NCI-H2171 (cell line): ENCODE data around the gene PNLIPRP2.

Source experiments
- DNase-seq: peaks from one replicate; lab custom pipeline; 2025; lab: John Stamatoyannopoulos, UW

PNLIPRP2 gene

DNA sequence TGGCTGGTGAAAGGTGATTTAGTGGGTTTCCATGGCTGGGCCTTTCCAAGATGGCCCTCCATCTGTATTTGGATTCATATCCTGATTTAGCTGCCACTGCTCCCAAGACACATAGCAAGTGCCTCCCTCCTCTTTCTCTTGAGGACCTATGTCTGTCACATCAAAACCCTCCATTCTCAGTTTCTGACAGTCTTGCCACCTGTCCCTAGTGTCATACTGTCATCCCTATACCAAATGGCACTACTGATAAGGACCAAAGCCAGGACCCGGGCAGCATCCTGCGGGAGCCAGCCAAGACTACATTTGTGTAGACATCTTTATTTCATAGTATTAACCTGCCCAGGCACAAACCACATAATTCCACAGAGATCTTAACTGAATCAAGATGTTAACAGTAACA, 34.8 kb downstream of the PNLIPRP2 start:
- no peak for DNase-seq

DNA sequence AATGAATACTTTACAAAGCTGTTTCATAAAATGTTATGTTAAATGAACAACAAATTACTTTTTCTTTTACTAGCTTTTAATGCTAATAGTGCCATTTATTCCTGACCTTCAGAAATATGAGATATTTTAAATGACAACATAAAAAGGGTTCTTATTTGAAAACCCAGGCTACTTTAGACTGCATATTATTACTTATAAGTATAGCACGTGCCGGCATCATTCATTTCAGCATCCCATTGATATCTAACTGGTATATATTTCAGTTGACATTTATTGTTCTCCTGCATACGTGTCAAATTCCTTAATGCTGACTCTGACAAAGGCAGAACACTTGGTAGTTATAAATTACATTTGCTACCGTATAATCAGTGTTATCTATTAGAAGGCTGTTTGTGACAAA, 35.3 kb downstream of the PNLIPRP2 start:
- DNase-seq, result no peak

DNA sequence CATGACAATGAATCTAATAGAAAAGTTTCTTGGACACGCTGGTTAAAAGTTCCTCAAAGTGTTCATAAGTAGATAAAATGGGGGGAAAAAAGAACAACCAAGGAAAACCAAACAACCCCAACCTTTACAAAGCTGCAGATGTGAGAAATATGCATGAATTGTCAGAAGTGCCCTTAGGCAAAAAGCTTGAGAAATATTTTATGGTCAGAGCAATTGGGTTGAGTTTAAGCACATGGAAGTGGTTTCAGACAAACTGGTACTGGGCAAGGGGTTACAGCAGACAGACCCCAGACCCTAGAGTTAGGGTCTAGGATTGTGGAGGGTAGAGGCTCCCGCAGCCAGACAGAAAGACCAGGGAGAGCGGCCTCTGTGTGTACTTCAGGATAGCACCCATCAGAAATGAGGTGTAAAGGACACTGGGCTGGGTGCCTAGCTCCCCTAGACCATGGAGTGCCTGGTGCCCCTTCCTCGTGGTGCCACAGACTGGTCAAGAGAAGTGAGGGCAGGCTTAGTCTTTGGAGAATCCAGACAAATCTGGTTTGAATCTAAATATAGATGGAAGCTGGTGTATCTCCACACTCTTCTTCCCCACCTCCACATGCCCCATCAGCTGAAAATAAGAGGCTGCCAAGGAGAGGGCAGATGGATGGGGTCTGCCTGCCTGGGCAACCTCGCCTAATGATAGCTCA, 37.3 kb downstream of the PNLIPRP2 start:
- DNase-seq, result no peak

DNA sequence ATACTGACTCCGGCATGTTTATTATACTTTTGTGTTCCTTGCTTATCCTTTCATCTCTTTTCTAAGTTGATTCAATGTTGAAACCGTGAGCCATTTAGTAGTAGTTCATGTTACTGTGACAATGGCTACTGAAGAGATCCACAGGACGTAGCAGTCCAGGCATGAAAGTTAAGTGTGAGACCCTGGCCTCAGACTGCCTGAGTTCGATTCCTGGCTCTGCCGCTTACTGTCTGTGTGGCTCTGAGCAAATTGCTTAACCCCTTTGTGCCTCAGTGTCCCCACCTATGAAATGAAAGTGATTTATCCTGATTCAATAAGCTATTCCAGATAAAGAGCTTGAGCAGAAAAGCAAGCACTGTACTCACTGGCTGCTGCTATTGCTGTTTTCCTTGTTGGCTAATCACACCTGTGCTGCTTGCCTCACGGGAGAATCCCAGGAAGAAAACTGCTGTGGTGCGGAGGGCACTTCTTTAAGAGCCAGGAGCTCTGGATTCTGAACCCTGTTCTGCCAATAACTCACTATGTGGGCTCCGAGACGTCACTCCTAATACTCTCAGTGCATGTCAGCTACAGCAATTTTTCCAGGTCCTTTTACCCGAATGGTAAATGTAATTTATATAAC, 38.4 kb downstream of the PNLIPRP2 start:
- DNase-seq, result no peak

DNA sequence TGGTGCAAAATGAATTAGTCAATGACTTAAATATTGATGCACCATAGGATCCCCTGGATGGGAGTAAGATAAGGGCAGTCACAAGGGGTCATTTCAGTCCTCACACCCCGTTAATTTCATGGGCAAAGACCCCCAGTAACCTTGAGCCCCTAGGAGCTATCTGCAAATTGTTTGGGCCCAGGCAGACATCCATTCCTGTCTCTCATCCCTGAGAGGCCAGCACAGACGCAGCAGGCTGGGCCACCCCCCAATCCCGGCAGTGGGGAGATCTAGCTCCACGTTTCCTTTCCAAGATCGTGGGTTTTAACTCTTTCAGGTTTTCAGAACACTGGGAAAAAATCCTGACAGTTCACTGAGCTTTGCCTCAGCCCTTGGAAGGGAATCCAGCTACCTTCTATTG, 40.1 kb downstream of the PNLIPRP2 start:
- no peak for DNase-seq

DNA sequence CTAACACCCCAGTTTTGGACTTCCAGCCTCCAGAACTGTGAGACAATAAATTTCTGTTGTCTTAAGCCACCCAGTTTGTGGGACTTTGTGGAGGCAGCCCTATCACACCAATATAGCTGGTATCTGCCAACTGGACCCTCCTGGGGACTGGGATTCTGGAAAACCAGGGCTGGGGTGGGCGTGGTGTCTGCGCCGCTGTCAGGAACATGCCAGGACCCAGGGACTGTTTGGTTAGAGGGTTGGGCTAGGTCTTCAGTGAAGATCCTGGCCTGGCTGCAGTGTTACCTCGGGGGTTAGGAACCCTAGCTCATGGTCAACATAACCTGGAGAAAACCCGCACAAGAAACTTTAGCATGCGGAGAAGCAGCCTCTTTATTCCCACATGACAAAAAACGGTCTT, 42.6 kb downstream of the PNLIPRP2 start:
- DNase-seq, result no peak

DNA sequence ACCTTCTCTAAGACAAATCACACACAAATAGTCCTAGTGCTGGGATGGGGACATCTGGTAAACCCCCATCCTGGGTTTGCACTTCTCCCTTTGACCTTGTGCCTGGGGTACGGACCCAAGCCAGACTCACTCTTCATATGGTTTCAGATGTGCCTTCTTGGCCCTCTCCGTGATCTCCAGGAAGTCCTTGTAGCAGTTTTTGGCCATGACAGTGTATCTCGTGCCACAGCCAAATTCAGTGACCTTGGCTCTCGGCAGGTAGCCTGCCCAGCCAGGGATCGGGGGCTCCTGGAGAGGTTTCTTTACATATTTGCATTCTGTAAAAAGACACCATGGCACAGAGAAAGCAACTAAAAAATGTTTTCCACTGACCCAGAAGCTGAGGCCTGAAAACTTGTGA, 43.9 kb downstream of the PNLIPRP2 start:
- DNase-seq, result no peak

DNA sequence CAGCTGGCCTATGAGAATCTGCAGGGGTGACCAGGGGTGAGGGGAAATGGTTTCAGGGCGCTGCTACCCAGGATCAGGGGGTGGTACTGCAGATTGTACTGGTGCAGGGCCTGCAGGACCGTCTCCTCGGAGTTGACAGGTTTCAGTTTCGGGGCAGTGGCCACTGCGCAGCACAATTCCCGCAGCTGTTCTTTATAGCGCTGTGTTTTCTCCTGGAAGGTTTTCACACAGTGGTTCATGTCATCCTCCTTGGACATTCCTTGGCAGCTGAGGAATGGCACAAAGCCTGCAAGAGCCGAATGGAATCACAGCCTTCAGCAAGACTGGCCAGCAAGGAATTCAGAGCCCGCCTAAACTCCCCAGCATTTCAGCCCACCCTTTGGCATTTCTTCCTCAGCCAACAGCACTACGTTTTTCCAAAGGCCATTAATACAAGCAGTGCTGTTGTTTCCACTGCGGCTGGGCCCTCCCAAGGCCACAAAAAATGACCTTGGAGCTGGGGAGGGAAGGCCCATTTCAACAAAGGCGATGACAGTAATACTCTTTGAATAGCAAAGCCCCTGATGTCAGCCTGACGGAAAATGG, 44.9 kb downstream of the PNLIPRP2 start:
- DNase-seq, result no peak

DNA sequence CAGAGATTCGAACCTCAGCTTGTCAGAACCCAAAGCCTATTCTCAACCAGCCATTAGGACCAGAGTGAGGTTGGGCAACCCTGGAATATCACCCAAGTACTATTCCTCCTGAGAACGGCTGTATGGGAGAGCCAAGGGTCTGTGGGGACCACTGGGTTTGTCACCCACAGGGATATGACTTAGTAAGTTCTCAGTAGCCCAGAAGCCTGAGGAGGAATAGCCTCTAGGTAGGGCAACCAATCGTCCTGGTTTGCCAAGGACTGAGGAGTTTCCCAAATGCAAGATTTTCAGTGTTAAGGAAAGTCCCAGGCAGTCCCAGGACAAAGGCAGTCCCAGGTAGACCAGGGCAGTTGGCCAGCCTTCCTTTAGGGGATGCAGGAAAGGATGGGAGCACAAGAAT, 46.7 kb downstream of the PNLIPRP2 start:
- no peak for DNase-seq

DNA sequence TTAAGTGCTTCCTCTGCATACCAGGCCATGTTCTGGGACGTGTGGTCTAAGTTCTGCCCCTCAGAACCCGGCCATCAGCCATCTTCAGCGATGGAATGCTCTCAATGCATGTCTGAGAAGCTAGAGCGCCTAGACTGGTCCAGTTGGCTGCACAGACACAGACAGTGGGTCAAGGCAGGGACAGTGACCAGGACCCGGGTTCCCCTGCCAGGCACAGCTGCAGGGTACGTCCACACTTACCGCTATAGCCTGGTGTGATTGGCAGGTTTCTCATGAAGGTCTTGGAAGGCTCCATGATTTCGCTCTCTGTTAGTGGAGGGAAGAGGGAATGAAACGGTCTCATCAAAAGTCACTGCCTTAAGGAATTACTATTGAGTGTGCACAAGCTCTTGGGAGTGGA, 47.3 kb downstream of the PNLIPRP2 start:
- no peak for DNase-seq

DNA sequence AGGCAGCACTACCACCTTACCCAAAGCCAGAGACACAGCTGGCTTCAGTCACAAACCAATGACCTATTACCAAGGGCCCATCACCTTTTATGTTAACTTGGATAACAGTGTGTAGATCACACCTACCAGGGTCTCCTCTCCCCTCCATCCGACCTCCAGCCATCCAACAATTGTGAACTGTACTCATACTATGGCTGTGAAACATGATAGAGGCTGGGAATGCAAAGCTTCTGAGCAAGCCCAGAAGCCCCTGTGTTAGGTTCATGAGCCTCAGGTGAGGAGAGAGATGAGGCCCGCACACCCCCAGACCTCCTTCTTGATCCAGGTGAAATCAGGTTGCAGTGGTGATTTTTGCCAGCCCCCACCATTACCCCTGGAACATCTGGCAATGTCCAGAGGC, 47.7 kb downstream of the PNLIPRP2 start:
- no peak for DNase-seq

DNA sequence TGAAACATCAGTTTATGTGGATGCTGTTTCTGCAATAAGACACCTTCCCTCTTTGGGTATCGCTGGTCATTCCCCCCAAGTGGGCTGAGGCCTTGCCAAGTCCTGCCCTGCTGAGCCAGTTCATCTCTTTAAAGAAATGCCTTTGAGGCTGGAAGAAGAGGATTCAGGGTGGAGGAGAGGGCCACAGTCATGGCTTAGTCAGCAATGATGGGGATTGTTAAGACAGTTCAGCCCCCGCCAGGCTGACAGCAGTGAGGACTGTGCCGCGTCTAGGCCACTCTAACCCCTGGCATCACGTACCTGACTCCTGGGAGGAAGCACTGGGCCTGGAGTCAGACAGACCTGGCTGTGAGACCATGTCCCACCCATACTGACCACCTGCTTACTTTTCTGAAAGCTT, 48.3 kb downstream of the PNLIPRP2 start:
- no peak for DNase-seq

DNA sequence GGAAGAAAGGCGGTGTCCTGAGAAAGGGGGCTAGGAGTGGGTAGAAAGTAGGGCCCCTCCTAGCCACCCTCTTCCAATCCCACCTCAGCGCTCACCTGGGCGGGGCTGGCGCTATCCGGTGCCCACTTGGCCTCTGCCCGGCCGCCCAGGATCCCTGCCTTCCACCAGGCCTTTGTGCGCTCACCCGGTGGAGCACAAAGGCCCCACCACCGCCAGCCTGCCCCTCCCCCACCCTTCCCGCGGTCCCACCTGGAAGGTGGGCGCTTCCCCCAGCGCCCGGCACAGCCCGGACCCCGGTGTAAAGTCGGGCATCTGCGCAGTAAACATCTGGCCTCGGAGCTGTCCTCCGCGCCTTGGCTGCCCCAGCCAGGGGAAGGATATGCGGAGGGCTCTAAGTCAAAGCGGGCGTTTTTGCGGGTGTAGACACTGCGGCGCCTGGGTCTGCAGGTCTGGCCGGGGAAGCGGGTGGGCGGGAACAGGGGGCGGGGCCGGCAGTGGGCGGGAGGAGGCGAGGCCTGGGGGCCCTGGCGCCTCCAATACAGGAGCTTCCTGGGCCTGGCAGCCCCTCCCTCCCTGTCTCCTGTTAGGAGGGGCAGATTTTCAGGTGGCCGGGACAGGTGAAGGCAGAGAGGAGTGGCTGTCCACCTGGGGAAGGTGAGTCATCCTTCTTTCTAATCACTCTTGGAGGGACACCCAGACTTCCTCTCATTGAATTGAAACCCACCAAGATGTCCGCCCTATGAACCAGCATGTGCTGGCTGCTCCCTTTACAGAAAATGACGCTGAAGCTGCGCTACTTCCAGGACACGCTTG, 49.3 kb downstream of the PNLIPRP2 start:
- DNase-seq, result peak; percentile 12

DNA sequence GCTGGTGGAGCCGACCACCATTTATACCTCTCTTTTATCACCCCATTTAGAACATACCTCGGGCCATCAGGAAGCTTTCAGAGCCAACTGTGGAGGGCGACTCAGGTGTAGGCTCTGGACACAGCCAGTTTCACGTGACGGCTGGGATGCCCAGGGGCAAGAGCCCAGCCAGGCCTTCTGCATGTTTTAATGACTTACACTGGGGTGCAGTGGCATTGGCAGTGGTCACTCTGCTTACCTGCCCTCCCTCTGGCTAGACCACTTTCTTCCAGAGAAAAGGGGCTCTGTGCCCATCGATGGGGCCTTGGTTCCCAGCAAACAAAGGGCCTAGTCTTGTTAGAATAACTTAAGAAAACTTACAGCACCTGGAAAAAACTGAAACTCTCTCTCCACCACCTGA, 50.0 kb downstream of the PNLIPRP2 start:
- no peak for DNase-seq

DNA sequence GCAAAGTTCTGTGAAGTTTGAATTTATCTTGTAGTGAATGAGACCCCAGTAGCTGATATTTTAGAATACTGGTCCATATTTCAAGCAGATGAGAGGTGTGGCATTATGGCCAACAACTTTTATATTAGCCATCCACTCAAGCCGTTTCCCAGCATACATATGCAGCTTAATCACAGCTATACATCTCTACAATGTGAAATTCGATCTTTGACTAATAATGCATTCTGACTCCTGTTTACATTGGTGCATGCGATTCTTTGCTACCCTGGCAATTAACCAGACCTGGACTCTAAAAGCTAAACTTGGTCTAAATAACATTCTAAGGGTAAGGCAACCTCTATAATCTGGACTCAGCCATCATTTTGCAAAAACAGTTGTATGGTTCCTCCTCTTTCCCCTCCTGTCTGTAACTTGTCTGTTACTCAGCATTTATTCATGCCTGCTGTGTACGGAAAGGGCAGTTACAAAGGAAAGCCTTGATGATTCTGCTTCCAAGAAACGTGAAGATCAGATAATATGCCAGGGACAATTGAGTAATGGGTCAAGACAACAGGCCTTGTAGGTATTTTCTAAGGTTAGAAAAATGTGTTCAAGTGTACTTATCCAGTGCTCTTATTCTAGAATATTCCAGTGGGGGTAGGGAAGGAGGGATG, 50.6 kb downstream of the PNLIPRP2 start:
- no peak for DNase-seq

DNA sequence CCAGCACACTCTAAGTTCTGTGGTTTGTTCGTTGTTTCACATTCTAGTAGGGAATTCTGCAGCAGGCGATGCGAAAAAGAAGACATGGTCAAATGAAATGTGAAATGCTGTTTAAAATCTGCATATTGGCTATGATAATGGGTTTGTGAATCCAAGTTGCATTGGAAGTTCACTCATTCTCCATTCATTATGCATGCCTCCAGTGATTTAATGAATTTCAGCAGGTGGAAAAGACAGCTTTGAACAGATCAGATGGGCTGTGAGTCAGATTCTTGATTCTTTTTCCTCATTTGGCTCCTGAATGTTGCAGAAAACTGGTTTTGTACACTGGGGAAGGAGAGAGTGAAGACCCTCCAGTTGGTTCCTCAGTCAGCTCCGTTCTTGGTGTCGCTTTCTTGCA, 52.1 kb downstream of the PNLIPRP2 start:
- no peak for DNase-seq

DNA sequence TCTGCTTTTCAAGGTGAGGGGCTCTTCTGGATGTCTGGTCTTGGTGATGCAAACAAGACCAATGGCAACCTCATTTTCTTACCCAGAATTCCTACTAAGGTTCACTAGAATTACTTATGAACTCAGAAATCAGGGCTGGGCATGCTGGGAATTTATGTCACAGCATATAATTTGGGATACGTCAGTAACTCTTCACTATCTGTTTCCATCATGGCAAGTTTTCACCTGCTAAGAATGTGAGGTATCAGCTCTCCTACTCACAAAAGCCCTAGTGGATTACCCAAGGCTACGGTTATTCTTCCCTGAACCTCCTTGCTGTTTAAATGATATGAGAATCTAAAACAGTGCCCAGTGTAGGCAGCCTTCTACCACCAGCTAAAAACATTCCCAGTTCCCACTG, 53.1 kb downstream of the PNLIPRP2 start:
- no peak for DNase-seq

DNA sequence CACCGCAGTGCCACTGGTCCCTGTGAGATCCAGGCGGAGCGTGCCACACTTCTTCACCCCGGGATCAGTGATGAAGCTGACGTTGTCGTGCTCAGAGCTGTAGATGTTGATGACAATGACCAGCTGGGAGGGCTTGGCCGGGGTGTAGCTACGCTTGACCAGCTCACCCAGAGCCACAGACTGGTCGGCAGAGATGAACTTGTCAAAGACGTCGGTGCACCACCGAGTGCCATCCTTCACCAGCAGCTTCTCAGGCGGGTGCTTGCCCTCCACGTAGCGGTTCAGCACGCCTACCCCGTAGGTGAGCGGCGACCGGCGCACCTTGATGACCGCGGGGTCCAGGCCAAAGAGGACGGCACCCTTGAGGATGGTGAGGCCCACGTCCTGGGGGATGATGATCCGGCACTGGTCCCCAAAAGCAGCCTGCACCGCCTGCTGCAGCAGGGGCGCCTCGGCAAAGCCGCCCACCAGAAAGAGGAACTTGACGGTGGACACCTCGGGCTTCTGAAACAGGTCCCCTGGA, 54.2 kb downstream of the PNLIPRP2 start:
- DNase-seq, result no peak

DNA sequence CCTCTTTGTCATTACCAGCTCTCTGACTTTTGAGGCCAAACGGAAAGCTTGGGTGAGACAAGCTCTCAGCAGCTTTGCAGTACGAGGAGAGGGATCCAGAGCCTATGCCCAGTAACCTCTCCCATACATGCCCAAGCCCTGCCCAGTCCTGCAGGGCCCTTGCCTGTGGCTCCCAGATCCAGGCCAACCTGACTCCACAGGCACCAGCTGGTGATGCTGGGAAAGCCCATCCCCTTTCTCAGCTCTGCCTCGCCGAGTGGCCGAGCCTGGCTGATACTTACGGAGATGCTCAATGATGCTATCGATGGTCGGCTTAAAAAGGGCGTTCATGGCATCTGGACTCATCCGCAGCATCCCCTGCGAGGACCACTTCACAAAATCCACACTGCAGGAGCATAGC, 55.4 kb downstream of the PNLIPRP2 start:
- DNase-seq, result no peak

DNA sequence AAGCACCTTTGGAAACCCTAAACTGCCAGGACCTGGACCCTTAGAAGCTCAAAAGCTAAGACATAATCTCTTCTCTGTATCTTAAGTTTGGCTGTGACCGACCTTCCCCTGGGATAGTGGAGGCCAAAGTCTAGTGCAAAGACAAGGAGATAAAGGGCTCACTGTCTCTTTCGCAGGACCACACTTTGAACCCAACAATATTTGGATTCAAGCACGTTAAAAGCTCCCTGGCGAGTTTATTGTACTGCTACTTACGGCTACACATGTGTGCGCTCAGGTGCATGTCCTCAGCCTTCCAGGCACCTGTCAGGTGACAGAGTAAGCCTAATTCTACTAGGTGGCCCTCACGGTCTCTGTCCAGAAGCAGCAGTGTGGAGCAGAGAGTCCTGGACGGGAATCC, 55.9 kb downstream of the PNLIPRP2 start:
- DNase-seq, result no peak

DNA sequence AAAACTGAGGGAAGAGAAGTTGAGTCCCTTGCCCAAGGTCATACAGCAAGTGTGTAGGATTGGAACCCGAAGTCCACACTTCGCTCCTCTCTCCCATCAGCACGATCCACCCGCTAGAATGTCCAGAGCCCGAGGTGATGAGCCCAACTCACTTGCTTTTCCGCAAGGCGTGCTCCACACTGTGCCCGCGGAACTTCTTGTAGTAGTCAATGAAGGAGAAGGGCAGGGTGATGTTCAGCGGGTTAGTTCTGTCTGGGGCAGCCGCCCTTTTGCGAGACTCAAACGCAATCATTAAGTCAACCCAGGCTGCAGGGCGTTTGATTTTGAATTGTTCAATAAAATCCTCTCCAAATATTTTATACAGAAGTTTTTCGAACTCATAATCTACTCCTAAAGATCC, 58.6 kb downstream of the PNLIPRP2 start:
- DNase-seq, result no peak

DNA sequence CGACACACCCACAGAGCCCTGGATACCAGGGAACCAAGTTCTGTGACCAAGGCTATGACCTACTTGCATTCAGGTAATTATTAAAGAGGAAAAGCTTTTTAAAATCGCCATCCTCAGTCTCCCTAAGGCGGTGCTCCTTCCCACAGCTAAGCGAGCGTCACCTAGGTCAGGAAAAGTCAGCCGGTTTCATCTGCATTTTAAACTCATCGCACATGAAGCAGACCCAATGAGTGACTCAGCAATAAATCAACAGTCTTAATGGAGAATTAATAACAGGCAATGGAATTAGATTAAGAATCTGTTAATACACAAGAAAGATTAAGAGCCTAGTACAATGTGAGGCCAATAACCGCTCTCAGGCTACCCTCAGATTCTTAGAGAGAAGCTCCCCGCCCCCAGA, 62.4 kb downstream of the PNLIPRP2 start:
- no peak for DNase-seq
